Left colon (tissue), 2 donors: ENCODE data around the gene LYRM4. TPM values are rescaled to one million over a fixed set of nuclear protein-coding genes. Genes with fewer than 3 reads are reported as not detected.

Experiments
- ATAC-seq: fragments of 200-7000 bp; cut with Tn5 transposase; one replicate; pipeline ENCODE4 v1.9.1; 2020; ENCODE audit warnings: mild to moderate bottlenecking, moderate library complexity
- DNase-seq, 2 donors: peaks; one replicate each; pipeline ENCODE4 v3.0.0-alpha.2; 2020
- intact Hi-C, 2 donors: fragments of 100-400 bp; cut with DNase I in 1 of 2; cut with micrococcal nuclease in 1 of 2; formaldehyde crosslinking; loops; one replicate each; pipeline versions ENCODE4 v1.11.2 to v1.14.0; 2022; cut with DNase I, micrococcal nuclease
- long read RNA-seq: library from polyadenylated mRNA; unstranded; transcript quantifications from one replicate; pipeline ENCODE4 v2.0.0, GENCODE V29; 2021
- total RNA-seq, 2 donors: library from RNA; stranded (reverse); fragmentation: NEBNext Ultra II Directional; extraction: Animal tissue kit (Norgen Biotek cat#: 25700); gene quantifications; one replicate each; pipeline ENCODE4 v1.2.1, GENCODE V29; 2021
- donor health status: DM: no; HTN: no; CAD: no.
- donor health status: DM: yes; HTN: yes; CAD: no.

Gene LYRM4
- 10 to 100 TPM; 12.1 to 12.5 TPM for total RNA-seq
- long read RNA-seq, full-length matches to known transcripts, result 12 of 14 reads
- long read RNA-seq, partial matches to known transcripts, result 0 of 14 reads
- long read RNA-seq, other reads (novel, unspliced or antisense), result 2 of 14 reads

- peak; percentile 94 for ATAC-seq
- DNase-seq, result peak; percentile 81 to 93
- intact Hi-C loops, result no loop called here
These were observed at the start of gene LYRM4, which contains the start of gene FARS2 for GRCh38 chr6:5260661-5261544. LYRM4 (minus strand) TSS chr6:5260950; CDS start chr6:5260733, 217 bp downstream. FARS2 (plus strand) TSS chr6:5261513.

GRCh38 chr6:5308066-5308465, 47.3 kb upstream of the LYRM4 start:
- intact Hi-C loops, result no loop called here
- ATAC-seq, result no peak

GRCh38 chr6:5307058-5307457, 46.3 kb upstream of the LYRM4 start:
- ATAC-seq (no peak), DNase-seq (no peak)
- intact Hi-C loops, result no loop called here

More at GRCh38 chr6:5308066-5308465, 47.3 kb upstream of the LYRM4 start:
- no peak for DNase-seq

GRCh38 chr6:5305968-5306626, 45.3 kb upstream of the LYRM4 start:
- ATAC-seq (peak; percentile 46), DNase-seq (no peak)
- intact Hi-C loops, result no loop called here

- ATAC-seq (no peak), DNase-seq (no peak)
- intact Hi-C loops, result no loop called here
These were observed 42.9 kb upstream of the LYRM4 start for GRCh38 chr6:5303682-5304081.

- intact Hi-C loops, result no loop called here
- DNase-seq (peak; percentile 59 to 64), ATAC-seq (peak; percentile 99)
These were observed 42.4 kb upstream of the LYRM4 start for GRCh38 chr6:5302995-5303622.

- no peak for DNase-seq
- no peak for ATAC-seq
- intact Hi-C loops, result no loop called here
These were observed 41.6 kb upstream of the LYRM4 start for GRCh38 chr6:5302220-5302946.

GRCh38 chr6:5300206-5300764, 39.5 kb upstream of the LYRM4 start:
- ATAC-seq (no peak), DNase-seq (no peak)
- intact Hi-C loops, result no loop called here

GRCh38 chr6:5295623-5296022, 34.9 kb upstream of the LYRM4 start:
- ATAC-seq (no peak), DNase-seq (no peak)
- intact Hi-C loops, result no loop called here

GRCh38 chr6:5294392-5295211, 33.9 kb upstream of the LYRM4 start:
- ATAC-seq (no peak), DNase-seq (no peak)
- intact Hi-C loops, result no loop called here

GRCh38 chr6:5293692-5294091, 32.9 kb upstream of the LYRM4 start:
- intact Hi-C loops, result no loop called here
- DNase-seq (no peak), ATAC-seq (no peak)

- intact Hi-C loops, result no loop called here
- no peak for ATAC-seq
- no peak for DNase-seq
These were observed 31.4 kb upstream of the LYRM4 start for GRCh38 chr6:5292154-5292553.

- intact Hi-C loops, result no loop called here
- ATAC-seq, result no peak
- no peak for DNase-seq
These were observed 29.8 kb upstream of the LYRM4 start for GRCh38 chr6:5290500-5290899.

- intact Hi-C loops, result no loop called here
These were observed 29.3 kb upstream of the LYRM4 start for GRCh38 chr6:5290097-5290496.

GRCh38 chr6:5287966-5288297, 27.2 kb upstream of the LYRM4 start:
- ATAC-seq, result no peak
- intact Hi-C loops, result no loop called here
- DNase-seq, result no peak

More at GRCh38 chr6:5290097-5290496, 29.3 kb upstream of the LYRM4 start:
- ATAC-seq, result no peak
- DNase-seq, result no peak

- intact Hi-C loops, result no loop called here
- DNase-seq (no peak), ATAC-seq (no peak)
These were observed 26.6 kb upstream of the LYRM4 start for GRCh38 chr6:5287205-5287965.

- no peak for ATAC-seq
- intact Hi-C loops, result no loop called here
- no peak for DNase-seq
These were observed 26.0 kb upstream of the LYRM4 start for GRCh38 chr6:5286780-5287179.
